ENCODE measurements around the gene TMEM175.

- no peak for TF ChIP-seq CTCF (conservative IDR thresholded peaks at IDR 0.05; ENCODE audit: low read depth, low read length)
- TF ChIP-seq EZH2 (IDR thresholded peaks at IDR 0.05; ENCODE audit: borderline replicate concordance, low read depth, low read length, poor library complexity, severe bottlenecking) = no peak
Observed at GRCh38 chr4:945274-946102, 13.2 kb downstream of the TMEM175 start.
